NCI-H187 (cell line): ENCODE measurements around the gene ROM1.
"Not testable (repeated sequence)": the region's sequence is repeated elsewhere in the genome, so short reads cannot be mapped to it uniquely, and the experiment has no call there.

Source experiments
- DNase-seq, 2 experiments: peaks; one replicate each; lab custom pipeline; 2025; lab: John Stamatoyannopoulos, UW

ROM1 gene

GRCh38 chr11:62649486-62649885, 36.4 kb downstream of the ROM1 start:
- no peak for DNase-seq

DNA sequence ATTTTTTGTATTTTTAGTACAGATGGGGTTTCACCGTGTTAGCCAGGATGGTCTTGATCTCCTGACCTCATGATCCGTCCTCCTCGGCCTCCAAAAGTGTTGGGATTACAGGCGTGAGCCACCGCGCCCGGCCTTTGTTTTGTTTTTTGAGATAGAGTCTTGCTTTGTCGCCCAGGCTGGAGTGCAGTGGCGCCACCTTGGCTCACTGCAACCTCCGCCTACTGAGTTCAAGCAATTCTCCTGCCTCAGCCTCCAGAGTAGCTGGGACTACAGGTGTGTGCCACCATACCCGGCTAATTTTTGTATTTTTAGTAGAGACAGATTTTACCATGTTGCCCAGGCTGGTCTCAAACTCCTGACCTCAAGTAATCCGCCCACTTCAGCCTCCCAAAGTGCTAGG, 37.2 kb downstream of the ROM1 start:
- not testable (repeated sequence) for DNase-seq

DNA sequence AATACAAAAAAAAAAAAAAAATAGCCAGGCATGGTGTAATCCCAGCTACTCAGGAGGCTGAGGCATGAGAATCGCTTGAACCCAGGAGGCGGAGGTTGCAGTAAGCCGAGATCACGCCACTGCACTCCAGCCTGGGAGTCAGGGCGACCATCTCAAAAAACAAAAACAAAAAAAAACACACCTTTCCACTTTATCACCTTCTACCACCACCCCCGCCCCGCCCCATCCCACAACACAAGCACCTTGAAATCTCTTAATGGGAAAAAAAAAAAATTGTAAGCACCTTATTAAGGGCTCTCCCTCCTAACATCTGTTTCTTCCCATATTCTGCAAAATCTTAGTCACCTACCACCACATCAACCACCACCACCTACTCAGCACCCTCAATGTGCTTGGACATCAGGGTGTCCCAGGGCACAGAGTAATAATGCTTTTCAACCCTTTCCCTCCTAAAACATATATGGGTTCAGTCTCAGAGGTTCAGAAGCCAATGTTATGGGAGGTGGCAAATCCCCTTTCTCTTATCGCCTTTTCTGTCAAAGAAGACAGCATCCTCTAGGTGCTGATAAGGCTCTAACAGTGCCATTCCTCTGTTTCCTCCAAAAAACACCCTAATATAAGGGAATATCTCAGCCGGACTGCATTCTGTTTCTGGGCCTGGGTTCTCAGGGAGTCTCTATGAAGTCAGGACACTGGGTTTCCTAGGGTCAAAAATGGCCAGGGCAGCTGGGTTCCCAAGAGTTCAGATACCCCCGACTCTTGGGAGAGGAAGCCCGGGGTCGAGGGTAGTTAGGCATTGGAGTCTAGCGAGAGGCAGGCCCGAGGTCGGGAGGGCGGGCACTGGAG, 39.3 kb downstream of the ROM1 start:
- DNase-seq: no peak

DNA sequence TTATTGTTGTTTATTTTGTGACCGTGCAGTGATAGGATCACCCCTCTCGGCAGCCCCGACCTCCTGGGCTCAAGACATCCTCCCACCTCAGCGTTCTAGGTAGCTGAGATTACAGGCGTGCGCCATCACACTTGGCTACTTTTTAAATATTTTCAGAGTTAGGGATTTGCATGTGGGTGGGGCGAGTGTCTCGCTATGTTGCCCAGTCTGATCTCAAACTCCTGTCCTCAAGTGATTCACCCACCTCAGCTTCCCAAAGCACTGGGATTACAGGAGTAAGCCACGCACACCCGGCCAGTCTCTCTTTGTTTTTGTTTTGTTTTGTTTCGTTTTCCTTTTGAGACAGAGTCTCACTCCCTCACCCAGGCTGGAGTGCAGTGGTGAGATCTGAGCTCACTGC, 41.2 kb downstream of the ROM1 start:
- no peak for DNase-seq

DNA sequence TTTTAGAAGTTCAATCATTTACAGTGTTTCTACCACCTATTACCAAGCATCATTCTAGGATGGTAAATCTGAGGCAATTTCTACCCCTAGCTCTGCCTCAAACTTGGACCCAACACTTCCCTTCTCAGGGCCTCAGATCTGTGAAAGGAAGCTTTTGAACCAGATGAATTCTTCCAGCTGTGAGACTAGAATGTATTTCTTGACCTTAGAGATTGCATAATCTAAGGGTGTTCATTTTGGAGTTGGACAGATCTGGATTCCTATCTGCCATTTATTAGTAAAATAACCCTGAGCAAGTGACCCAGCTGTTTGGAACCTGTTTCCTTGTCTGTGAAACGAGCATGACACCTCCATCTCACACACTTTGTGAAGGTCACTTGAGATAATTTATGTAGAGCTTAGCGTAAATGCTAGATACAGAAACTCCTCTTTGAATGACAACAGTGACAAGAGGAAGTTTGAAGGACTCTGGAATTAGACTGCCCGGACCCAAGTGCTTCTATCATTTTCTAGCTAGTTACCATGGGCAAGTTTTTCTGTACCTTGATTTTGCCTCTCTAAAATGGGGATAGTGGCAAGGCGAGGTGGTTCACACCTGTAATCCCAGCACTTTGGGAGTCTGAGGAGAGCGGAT, 43.9 kb downstream of the ROM1 start:
- no peak for DNase-seq

DNA sequence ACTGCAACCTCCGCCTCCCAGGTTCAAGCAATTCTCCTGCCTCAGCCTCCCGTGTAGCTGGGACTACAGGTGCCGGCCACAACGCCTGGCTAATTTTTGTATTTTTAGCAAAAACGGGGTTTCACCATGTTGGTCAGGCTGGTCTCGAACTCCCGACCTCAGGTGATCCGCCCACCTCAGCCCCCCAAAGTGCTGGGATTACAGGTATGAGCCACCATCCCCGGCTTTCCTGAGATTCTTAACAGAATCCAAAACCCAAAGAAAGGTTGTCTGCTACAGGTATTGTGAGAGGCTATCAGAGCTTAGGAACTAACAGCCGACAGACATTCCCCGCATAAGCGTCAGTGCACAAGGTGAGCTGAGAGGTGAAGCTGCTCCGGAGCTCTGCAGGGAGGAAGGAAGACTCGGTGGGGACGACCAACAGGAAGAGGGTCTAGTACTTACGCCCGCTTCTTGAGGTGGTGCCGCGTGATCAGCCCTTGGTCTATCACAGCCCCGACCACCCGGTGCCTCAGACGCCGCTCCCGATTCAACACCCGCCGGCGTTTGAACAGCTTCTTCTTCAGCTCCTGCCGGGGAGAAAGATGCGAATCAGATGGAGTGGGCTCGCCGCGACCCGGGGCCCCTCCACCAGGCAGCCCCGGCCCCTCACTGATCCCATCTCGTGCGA, 51.5 kb downstream of the ROM1 start:
- DNase-seq: peak in 1 of 2 experiments; percentile 29
